ENCODE measurements around the gene TMEM220. TPM values are rescaled to one million over a fixed set of nuclear protein-coding genes. Genes with fewer than 3 reads are reported as not detected.

TMEM220 gene
- total RNA-seq, 2 donors from 2014 or later = 5.5 to 6.5 TPM

- H3K4me3 ChIP-seq = no peak overlapping the region
- no peaks in the 10 kb centered on the region for H3K36me3 ChIP-seq
- no peaks in the 10 kb centered on the region for H3K9me3 ChIP-seq
- DNase-seq (ENCODE audit: low spot score) = no peak
- H3K27ac ChIP-seq = no peak overlapping the region
- H3K27me3 ChIP-seq = no peaks in the 10 kb centered on the region
- TF ChIP-seq, protein P1, sequence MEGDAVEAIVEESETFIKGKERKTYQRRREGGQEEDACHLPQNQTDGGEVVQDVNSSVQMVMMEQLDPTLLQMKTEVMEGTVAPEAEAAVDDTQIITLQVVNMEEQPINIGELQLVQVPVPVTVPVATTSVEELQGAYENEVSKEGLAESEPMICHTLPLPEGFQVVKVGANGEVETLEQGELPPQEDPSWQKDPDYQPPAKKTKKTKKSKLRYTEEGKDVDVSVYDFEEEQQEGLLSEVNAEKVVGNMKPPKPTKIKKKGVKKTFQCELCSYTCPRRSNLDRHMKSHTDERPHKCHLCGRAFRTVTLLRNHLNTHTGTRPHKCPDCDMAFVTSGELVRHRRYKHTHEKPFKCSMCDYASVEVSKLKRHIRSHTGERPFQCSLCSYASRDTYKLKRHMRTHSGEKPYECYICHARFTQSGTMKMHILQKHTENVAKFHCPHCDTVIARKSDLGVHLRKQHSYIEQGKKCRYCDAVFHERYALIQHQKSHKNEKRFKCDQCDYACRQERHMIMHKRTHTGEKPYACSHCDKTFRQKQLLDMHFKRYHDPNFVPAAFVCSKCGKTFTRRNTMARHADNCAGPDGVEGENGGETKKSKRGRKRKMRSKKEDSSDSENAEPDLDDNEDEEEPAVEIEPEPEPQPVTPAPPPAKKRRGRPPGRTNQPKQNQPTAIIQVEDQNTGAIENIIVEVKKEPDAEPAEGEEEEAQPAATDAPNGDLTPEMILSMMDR (IDR thresholded peaks at IDR 0.05) = no peak
- no peaks in the 10 kb centered on the region for H3K4me1 ChIP-seq
Observed at GRCh38 chr17:10757647-10758046, 27.8 kb upstream of the TMEM220 start.

DNA sequence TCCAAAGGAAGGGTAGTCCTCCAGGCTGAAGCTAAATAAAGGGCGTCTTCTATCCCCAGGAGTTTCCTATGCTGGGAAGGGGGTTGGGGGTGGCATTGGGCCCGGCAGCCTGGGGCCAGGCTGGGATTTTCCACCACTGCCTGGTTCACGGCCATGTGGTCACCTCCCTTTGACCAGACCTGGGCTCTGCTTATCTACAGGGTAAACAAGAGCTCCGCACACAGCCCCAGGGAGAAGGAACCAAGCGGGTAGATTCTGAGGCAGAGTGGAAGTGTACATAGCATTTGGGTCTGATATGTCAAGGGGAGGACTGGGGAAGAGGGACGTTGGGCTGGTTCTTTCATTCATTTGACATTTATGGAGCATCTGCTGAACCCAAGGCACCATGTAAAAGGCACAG lies 27.2 kb upstream of the TMEM220 start:
- H3K36me3 ChIP-seq = no peaks in the 10 kb centered on the region
- no peaks in the 10 kb centered on the region for H3K27me3 ChIP-seq
- no peaks in the 10 kb centered on the region for H3K4me1 ChIP-seq
- no peak for DNase-seq (ENCODE audit: low spot score)
- H3K4me3 ChIP-seq = no peak overlapping the region
- TF ChIP-seq, protein P1 (IDR thresholded peaks at IDR 0.05) = no peak
- no peak overlapping the region for H3K27ac ChIP-seq
- no peaks in the 10 kb centered on the region for H3K9me3 ChIP-seq

DNA sequence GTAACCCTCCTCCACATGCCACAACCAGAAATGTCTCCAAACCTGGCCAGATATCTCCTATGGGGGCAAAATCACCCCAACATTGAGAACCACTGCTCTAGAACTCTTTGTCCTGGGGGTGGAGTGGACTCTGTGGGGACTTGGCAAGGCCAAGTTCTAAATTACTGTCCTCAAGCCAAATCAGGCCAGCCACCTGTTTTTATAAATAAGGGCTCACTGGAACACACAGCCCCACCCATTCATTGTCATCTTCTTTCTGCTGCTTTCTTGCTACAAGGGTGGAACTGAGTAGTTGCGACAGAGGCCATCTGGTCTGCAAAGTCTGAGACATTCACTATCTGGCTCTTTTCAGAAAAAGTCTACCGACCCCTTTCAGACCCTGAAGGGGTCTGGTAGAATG lies 26.8 kb upstream of the TMEM220 start:
- TF ChIP-seq, protein P1 (IDR thresholded peaks at IDR 0.05) = no peak
- H3K27me3 ChIP-seq = no peaks in the 10 kb centered on the region
- no peak overlapping the region for H3K4me3 ChIP-seq
- no peaks in the 10 kb centered on the region for H3K9me3 ChIP-seq
- no peak for DNase-seq (ENCODE audit: low spot score)
- no peak overlapping the region for H3K27ac ChIP-seq
- no peaks in the 10 kb centered on the region for H3K36me3 ChIP-seq
- no peaks in the 10 kb centered on the region for H3K4me1 ChIP-seq

DNA sequence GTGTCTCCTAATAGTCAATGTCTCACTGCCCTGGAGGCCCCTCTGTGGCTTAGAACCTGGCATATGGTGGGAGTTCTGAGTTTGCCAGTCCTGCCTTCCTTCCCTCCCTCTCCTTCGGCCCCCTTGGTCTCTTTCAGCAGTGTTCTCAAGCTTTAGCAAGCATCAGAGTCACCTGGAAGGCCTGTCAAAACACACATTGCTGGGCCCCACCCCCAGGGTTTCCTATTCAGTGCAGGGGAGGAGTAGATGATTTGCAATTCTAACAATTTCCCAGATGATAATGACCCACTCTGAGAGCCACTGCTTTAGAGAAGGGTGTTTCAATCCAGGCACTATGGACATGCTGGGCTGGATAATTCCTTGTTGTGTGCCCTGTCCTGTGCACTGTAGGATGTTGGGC lies 26.4 kb upstream of the TMEM220 start:
- no peaks in the 10 kb centered on the region for H3K9me3 ChIP-seq
- H3K27me3 ChIP-seq = no peaks in the 10 kb centered on the region
- H3K27ac ChIP-seq = no peak overlapping the region
- no peaks in the 10 kb centered on the region for H3K36me3 ChIP-seq
- no peak for DNase-seq (ENCODE audit: low spot score)
- no peak overlapping the region for H3K4me3 ChIP-seq
- no peaks in the 10 kb centered on the region for H3K4me1 ChIP-seq
- TF ChIP-seq, protein P1 (IDR thresholded peaks at IDR 0.05) = no peak

DNA sequence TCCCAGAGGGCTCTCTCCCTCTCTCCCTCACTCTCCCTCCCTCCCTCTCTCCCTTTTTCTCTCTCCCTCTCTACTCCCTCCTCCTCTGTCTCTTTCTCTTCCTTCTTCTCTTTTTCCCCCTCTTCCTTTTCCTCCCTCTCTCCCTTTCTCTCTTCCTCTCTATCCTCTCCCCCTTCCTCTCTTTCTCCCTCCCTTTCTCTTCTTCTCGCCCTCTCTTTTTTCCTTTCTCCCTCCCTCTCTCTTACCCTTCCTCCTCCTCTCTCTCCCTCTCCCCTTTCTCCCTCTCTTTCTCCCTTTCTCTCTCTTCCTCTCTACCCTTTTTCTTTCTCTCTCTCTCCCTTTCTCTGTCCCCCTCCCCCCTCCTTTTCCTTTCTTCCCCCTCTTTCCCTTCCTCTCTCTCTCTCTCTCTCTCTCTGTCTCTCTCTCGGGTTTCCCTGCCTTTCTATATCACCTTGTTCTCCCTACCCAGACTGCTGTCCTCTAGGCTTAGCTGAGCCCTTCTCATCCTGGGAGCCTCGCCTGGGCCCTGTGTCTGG lies 25.8 kb upstream of the TMEM220 start:
- Histone ChIP-seq H3K27me3 (no peaks in the 10 kb centered on the region), H3K36me3 (no peaks in the 10 kb centered on the region), H3K4me1 (no peaks in the 10 kb centered on the region), H3K27ac (no peak overlapping the region), H3K4me3 (no peak overlapping the region), H3K9me3 (no peaks in the 10 kb centered on the region)
- DNase-seq (ENCODE audit: low spot score) = no peak
- TF ChIP-seq, protein P1 (IDR thresholded peaks at IDR 0.05) = no peak

All from right atrium auricular region (tissue), 2 donors.